ENCODE results near the gene RELN. TPM values are rescaled to one million over a fixed set of nuclear protein-coding genes. Genes with fewer than 3 reads are reported as not detected.

RELN gene
- total RNA-seq, 1 donor from 2014 or later: 0.11 TPM

DNA sequence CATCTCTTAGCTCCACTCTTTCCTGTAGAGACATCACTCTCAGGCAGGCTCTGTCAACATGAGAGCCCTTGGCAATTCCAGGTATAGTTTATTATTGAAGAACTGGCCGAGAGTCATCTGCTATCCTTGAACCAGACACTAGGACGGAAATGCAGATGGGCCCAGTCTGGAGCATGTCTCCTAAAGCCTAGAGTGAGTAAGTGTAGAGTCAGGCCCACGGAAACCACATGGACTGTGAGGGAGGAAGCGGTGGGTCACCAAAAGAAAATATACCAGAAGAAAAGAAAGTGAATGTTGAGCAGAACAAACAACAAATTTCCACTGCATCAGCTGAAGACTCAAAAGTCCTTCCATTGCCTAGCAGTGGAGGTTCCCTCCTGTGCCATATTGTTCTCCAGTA is 15.7 kb upstream of the RELN start:
- TF ChIP-seq, protein P1, sequence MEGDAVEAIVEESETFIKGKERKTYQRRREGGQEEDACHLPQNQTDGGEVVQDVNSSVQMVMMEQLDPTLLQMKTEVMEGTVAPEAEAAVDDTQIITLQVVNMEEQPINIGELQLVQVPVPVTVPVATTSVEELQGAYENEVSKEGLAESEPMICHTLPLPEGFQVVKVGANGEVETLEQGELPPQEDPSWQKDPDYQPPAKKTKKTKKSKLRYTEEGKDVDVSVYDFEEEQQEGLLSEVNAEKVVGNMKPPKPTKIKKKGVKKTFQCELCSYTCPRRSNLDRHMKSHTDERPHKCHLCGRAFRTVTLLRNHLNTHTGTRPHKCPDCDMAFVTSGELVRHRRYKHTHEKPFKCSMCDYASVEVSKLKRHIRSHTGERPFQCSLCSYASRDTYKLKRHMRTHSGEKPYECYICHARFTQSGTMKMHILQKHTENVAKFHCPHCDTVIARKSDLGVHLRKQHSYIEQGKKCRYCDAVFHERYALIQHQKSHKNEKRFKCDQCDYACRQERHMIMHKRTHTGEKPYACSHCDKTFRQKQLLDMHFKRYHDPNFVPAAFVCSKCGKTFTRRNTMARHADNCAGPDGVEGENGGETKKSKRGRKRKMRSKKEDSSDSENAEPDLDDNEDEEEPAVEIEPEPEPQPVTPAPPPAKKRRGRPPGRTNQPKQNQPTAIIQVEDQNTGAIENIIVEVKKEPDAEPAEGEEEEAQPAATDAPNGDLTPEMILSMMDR (IDR thresholded peaks at IDR 0.05): no peak
- intact Hi-C loops (cut with DNase I): no loop called here
- no peak for DNase-seq (ENCODE audit: low spot score in 2 of 2)

DNA sequence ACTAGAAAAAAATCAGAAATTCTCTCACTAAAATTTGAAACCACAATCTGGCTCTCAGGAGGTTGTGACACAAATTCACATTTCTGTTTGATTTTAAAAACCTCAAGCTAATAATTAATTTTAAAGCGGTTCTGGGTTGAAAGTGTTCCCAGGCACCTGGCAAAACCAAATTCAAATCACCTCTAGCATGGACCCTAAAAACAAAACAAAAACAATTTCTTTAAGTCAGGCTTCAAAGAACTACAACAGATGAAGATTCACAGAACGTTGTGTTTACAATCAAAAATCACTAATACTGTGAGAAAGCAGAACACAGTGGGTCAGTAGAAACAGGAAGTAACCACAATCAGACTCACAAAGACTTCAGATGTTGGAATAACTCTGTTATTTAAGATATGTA is 7.2 kb upstream of the RELN start:
- Histone ChIP-seq H3K36me3 (no peaks in the 10 kb centered on the region), H3K4me1 (no peaks in the 10 kb centered on the region), H3K27me3 (no peaks in the 10 kb centered on the region), H3K9me3 (no peaks in the 10 kb centered on the region), H3K27ac (no peak overlapping the region), H3K4me3 (no peak overlapping the region)
- intact Hi-C loops (cut with DNase I): no loop called here
- DNase-seq (ENCODE audit: low spot score in 2 of 2): no peak
- TF ChIP-seq, protein P1 (IDR thresholded peaks at IDR 0.05): no peak

More for the DNA sequence above, 15.7 kb upstream of the RELN start:
- no peak overlapping the region for H3K4me3 ChIP-seq
- H3K4me1 ChIP-seq: no peaks in the 10 kb centered on the region
- H3K9me3 ChIP-seq: no peaks in the 10 kb centered on the region
- no peaks in the 10 kb centered on the region for H3K27me3 ChIP-seq
- no peak overlapping the region for H3K27ac ChIP-seq
- H3K36me3 ChIP-seq: no peaks in the 10 kb centered on the region

DNA sequence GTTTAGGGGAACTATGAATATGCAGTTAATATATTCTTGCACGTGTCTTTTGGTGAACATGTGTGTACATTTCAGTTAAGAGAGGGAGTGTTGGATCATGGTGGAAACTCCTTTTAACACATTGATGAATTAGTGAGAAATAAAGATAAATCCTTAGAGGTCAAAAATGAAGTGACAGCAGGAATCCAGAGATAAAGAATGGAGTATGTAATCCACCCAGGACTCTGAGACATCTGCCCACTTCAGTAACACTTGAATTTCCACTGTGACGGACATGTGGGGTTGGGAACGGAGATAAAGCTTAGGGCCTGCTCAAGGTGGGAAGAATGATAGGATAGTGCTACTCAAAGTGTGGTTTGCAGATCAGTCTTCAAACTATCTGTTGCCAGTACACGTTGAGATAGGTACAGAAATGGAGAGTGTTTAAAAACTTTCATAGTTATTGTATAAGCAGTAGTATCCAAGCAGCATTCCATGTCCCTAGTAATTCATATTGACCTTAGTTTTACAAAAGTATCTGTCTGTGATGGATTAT is 6.6 kb upstream of the RELN start:
- H3K27me3 ChIP-seq: no peaks in the 10 kb centered on the region
- no peak overlapping the region for H3K4me3 ChIP-seq
- no peaks in the 10 kb centered on the region for H3K36me3 ChIP-seq
- no peaks in the 10 kb centered on the region for H3K9me3 ChIP-seq
- H3K4me1 ChIP-seq: no peaks in the 10 kb centered on the region
- intact Hi-C loops (cut with DNase I): no loop called here
- no peak overlapping the region for H3K27ac ChIP-seq
- TF ChIP-seq, protein P1 (IDR thresholded peaks at IDR 0.05): no peak
- no peak for DNase-seq (ENCODE audit: low spot score in 2 of 2)

DNA sequence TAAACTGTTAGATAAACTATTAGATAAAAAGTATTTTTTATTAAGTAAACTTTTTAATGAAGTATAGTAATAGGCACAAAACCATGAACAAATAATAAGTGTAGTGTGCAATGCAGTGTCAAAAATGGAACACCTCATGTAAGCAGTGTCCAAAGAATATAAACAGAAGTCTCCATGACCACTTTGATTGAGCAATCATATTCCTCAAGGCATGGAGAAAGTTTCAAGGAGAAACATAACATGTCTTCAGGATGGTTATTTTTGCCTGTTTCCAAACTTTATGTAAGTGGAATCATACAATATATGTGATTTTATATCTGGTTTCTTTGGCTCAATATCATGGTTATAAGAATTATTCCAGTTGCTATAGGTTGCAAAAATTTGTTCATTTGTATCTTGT is 6.1 kb upstream of the RELN start:
- Histone ChIP-seq H3K9me3 (no peaks in the 10 kb centered on the region), H3K27me3 (no peaks in the 10 kb centered on the region), H3K27ac (no peak overlapping the region), H3K4me1 (no peaks in the 10 kb centered on the region), H3K4me3 (no peak overlapping the region), H3K36me3 (no peaks in the 10 kb centered on the region)
- intact Hi-C loops (cut with DNase I): no loop called here
- DNase-seq (ENCODE audit: low spot score in 2 of 2): no peak
- TF ChIP-seq, protein P1 (IDR thresholded peaks at IDR 0.05): no peak

DNA sequence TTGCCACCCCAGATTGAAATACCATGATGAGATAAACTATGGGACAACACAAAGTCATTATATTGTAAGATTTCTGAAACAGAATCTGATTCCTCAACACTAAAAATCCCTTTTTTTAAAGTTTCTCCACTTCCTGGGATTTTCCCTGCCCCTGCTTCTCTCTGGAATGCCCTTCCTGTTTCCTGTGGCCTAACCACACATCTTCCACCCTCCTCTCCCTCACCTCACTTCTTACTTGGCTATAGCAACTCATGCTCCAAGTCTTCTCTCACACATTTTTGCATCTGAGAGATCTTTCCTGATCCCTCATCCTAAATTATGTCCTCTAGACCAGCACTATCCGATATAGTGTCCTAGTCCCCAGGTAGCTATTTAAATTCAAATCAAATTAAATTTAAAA is 4.1 kb upstream of the RELN start:
- intact Hi-C loops (cut with DNase I): no loop called here
- no peaks in the 10 kb centered on the region for H3K36me3 ChIP-seq
- no peak for DNase-seq (ENCODE audit: low spot score in 2 of 2)
- no peak overlapping the region for H3K4me3 ChIP-seq
- TF ChIP-seq, protein P1 (IDR thresholded peaks at IDR 0.05): no peak
- peaks cover 0 to 4% of the 10 kb centered on the region in 2 donors for H3K4me1 ChIP-seq
- no peaks in the 10 kb centered on the region for H3K9me3 ChIP-seq
- no peaks in the 10 kb centered on the region for H3K27me3 ChIP-seq
- H3K27ac ChIP-seq: no peak overlapping the region

DNA sequence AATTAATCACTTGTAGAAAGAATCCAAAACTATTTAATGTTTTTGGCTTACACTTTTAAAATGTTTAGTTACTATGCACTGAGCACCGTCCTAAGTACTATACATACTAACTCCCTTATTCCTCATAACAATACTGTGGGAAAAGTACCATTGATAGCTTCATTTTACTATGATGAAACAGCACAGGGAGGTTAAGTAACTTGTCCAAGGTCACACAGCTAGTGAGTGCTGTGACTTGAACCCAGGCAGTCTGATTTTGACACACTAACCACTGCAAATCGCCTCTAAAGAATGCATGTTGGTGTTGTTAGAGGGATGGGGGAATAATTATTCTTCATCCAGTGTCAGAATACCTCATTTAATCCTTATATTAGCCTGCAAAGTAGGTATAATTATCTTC is 1.9 kb upstream of the RELN start:
- TF ChIP-seq, protein P1 (IDR thresholded peaks at IDR 0.05): no peak
- no peak for DNase-seq (ENCODE audit: low spot score in 2 of 2)
- H3K27me3 ChIP-seq: no peaks in the 10 kb centered on the region
- H3K36me3 ChIP-seq: no peaks in the 10 kb centered on the region
- intact Hi-C loops (cut with DNase I): no loop called here
- H3K4me1 ChIP-seq: peaks cover 0 to 4% of the 10 kb centered on the region in 2 donors
- H3K27ac ChIP-seq: no peak overlapping the region
- no peaks in the 10 kb centered on the region for H3K9me3 ChIP-seq
- H3K4me3 ChIP-seq: no peak overlapping the region
